CD4-positive, alpha-beta T cell (primary cell): Measurements from ENCODE around the gene ORM2. TPM values are rescaled to one million over a fixed set of nuclear protein-coding genes. Genes with fewer than 3 reads are reported as not detected.
"Not testable (repeated sequence)": the region's sequence is repeated elsewhere in the genome, so short reads cannot be mapped to it uniquely, and the experiment has no call there.

Experiments
- ATAC-seq: fragments of 200-7000 bp; cut with Tn5 transposase; one replicate; pipeline ENCODE4 v1.10.0; 2022; ENCODE audit warnings: mild to moderate bottlenecking; ENCODE audit not compliant: poor library complexity
- CTCF ChIA-PET: fragments of 350-600 bp; sonication (Branson Sonifier 250); formaldehyde crosslinking; loops from one replicate; lab custom pipeline; 2021; ENCODE audit warnings: antibody characterized with exemption, inconsistent platforms; lab: Charles Lee
- POLR2A ChIA-PET: fragments of 350-600 bp; sonication (Branson Sonifier 250); formaldehyde crosslinking; loops from one replicate; lab custom pipeline; 2021; ENCODE audit warnings: antibody characterized with exemption, inconsistent platforms; lab: Charles Lee
- DNase-seq, 14 experiments: peaks; one replicate each; pipeline ENCODE4 v3.0.0-alpha.2; 2013 to 2020; ENCODE audit warnings: mixed read lengths in 2 of 14
- H3K27ac ChIP-seq, 2 donors: one replicate each; pipeline versions ENCODE4 v1.5.1 to v1.7.0; 2013; ENCODE audit warnings: low read length in 2 of 2, low read depth in 1 of 2, mild to moderate bottlenecking in 1 of 2
- H3K27me3 ChIP-seq, 2 experiments: 1 replicate in 1 of 2; 2 replicates in 1 of 2; pipeline versions ENCODE4 v1.6.1 to v1.7.0; 2013; ENCODE audit warnings: low read length in 2 of 2, control low read depth in 1 of 2, mild to moderate bottlenecking in 1 of 2, moderate library complexity in 1 of 2; ENCODE audit not compliant: insufficient read depth in 2 of 2, control insufficient read depth in 1 of 2
- H3K36me3 ChIP-seq: one replicate; pipeline ENCODE4 v1.6.1; 2013; ENCODE audit warnings: low read length, control low read depth; ENCODE audit not compliant: insufficient read depth
- H3K4me1 ChIP-seq: one replicate; pipeline ENCODE4 v1.6.1; 2013; ENCODE audit warnings: low read length, control low read depth; ENCODE audit not compliant: insufficient read depth
- H3K4me3 ChIP-seq: one replicate; pipeline ENCODE4 v1.5.1; 2013; ENCODE audit warnings: mild to moderate bottlenecking, low read length, moderate library complexity
- H3K9me3 ChIP-seq, 2 experiments: 1 replicate in 1 of 2; 2 replicates in 1 of 2; pipeline versions ENCODE4 v1.6.1 to v1.7.0; 2013; ENCODE audit warnings: low read length in 2 of 2, mild to moderate bottlenecking in 2 of 2, control low read depth in 1 of 2, moderate library complexity in 1 of 2; ENCODE audit not compliant: control insufficient read depth in 1 of 2, insufficient read depth in 1 of 2
- H3K27ac Mint-ChIP-seq: one replicate; pipeline ENCODE4 v1.8.0; 2020; ENCODE audit warnings: mixed read lengths
- H3K27me3 Mint-ChIP-seq: one replicate; pipeline ENCODE4 v1.8.0; 2021; ENCODE audit warnings: mixed read lengths
- H3K36me3 Mint-ChIP-seq: one replicate; pipeline ENCODE4 v1.8.0; 2021; ENCODE audit warnings: low read depth, mixed read lengths
- H3K4me1 Mint-ChIP-seq: one replicate; pipeline ENCODE4 v1.8.0; 2021; ENCODE audit warnings: low read depth, mixed read lengths
- H3K4me3 Mint-ChIP-seq: one replicate; pipeline ENCODE4 v1.8.0; 2020; ENCODE audit warnings: mild to moderate bottlenecking, mixed read lengths
- H3K9me3 Mint-ChIP-seq: one replicate; pipeline ENCODE4 v1.8.0; 2020; ENCODE audit warnings: mixed read lengths
- CTCF ChIP-seq: fragments of 200-600 bp; IDR thresholded peaks from one replicate; pipeline ENCODE4 v1.8.0; 2022; ENCODE audit warnings: antibody characterized with exemption, mild to moderate bottlenecking
- intact Hi-C, 2 experiments: fragments of 100-400 bp; cut with DNase I in 1 of 2; cut with micrococcal nuclease in 1 of 2; formaldehyde crosslinking; loops; one replicate each; pipeline versions ENCODE4 v1.15.1 to v1.9.0; 2023 to 2025; cut with DNase I, micrococcal nuclease
- total RNA-seq, 174 experiments: library from RNA in 2 of 174; stranded (reverse) in 2 of 174; gene quantifications; one replicate each; pipeline ENCODE4 v1.2.3 and lab custom pipeline; 2021 to 2026

ORM2 gene
- total RNA-seq, 2 experiments from 2014 or later = not detected

DNA sequence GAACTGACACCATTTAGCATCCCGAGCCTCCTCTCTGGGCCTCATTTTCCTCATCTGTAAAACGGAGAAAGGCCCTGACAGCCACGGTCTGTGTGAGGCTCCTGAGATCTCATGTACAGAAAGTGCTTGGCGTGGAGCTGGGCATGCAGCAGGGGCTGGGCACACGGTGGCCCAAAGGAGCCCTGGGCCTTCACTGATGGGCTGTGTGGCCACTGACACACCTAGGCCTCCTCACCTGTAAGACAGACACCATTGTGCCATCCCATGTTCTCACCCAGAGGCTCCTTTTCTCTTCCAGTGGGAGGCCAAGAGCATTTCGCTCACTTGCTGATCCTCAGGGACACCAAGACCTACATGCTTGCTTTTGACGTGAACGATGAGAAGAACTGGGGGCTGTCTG lies 5.2 kb upstream of the ORM2 start:
- Histone ChIP-seq H3K4me3 (no peak overlapping the region), H3K4me1 (no peaks in the 10 kb centered on the region), H3K27me3 (no peaks in the 10 kb centered on the region), H3K27ac (no peak overlapping the region), H3K9me3 (no peaks in the 10 kb centered on the region), H3K36me3 (no peaks in the 10 kb centered on the region)
- Mint-ChIP-seq H3K4me3 (no peak overlapping the region), H3K27me3 (peaks cover 2% of the 10 kb centered on the region), H3K9me3 (no peaks in the 10 kb centered on the region), H3K4me1 (no peaks in the 10 kb centered on the region), H3K36me3 (no peaks in the 10 kb centered on the region), H3K27ac (no peak overlapping the region)
- no peak for TF ChIP-seq CTCF
- intact Hi-C loops = no loop called here
- ATAC-seq = no peak
- ChIA-PET CTCF (no interaction called here), POLR2A (no interaction called here)
- DNase-seq = no peak

GRCh38 chr9:114324965-114325364 lies 4.7 kb upstream of the ORM2 start:
- H3K4me3 ChIP-seq, H3K27me3 Mint-ChIP-seq, H3K27me3 ChIP-seq, H3K9me3 Mint-ChIP-seq, intact Hi-C loops, H3K27ac Mint-ChIP-seq, H3K27ac ChIP-seq, POLR2A ChIA-PET, H3K9me3 ChIP-seq, H3K4me1 Mint-ChIP-seq, DNase-seq, H3K4me1 ChIP-seq, ATAC-seq, H3K36me3 ChIP-seq, H3K4me3 Mint-ChIP-seq, H3K36me3 Mint-ChIP-seq, CTCF ChIA-PET: not testable (repeated sequence)

DNA sequence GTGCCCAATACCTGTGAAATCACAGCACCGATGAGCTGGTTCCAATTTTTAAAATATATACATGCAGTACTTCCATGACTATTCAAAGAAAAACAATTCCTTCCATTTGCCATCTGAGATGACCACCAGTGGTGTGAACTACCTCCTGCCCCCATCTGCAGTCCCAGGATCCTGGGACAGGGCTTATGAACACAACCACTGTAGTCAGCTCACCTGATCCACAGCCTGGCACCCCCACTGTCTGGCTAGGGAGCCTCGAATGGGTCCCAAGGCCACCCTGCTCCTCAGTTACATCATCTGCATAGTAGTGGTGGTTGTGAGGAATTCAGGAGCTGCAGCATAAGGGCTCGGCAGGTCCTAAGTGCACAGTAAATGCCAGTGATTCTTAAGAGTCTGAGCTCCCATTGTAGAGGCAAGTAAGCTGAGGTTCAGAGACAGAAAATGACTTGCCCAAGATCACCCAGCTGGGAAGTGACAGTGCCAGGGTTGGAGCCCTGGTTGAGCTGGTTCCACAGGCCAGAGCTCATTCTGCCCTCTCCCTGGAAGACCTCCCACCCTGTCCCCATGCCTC lies 3.9 kb upstream of the ORM2 start:
- CTCF ChIA-PET, H3K27me3 ChIP-seq, H3K4me1 Mint-ChIP-seq, H3K9me3 ChIP-seq, POLR2A ChIA-PET, H3K36me3 ChIP-seq, H3K4me1 ChIP-seq, H3K27ac Mint-ChIP-seq, H3K27ac ChIP-seq, ATAC-seq, H3K4me3 Mint-ChIP-seq, intact Hi-C loops, H3K27me3 Mint-ChIP-seq, H3K4me3 ChIP-seq, H3K9me3 Mint-ChIP-seq, DNase-seq, H3K36me3 Mint-ChIP-seq: not testable (repeated sequence)

GRCh38 chr9:114327749-114328148 lies 1.9 kb upstream of the ORM2 start:
- no peak for ATAC-seq
- Mint-ChIP-seq H3K4me1 (peaks cover 19% of the 10 kb centered on the region), H3K9me3 (no peaks in the 10 kb centered on the region), H3K27ac (no peak overlapping the region), H3K27me3 (no peaks in the 10 kb centered on the region), H3K4me3 (no peak overlapping the region), H3K36me3 (no peaks in the 10 kb centered on the region)
- intact Hi-C loops = no loop called here
- Histone ChIP-seq H3K36me3 (no peaks in the 10 kb centered on the region), H3K27ac (no peak overlapping the region), H3K9me3 (no peaks in the 10 kb centered on the region), H3K27me3 (no peaks in the 10 kb centered on the region), H3K4me1 (peaks cover 9% of the 10 kb centered on the region), H3K4me3 (no peak overlapping the region)
- no peak for DNase-seq
- CTCF ChIA-PET = no interaction called here
- POLR2A ChIA-PET = no interaction called here
- no peak for TF ChIP-seq CTCF

- CTCF ChIA-PET, H3K9me3 Mint-ChIP-seq, H3K36me3 Mint-ChIP-seq, H3K9me3 ChIP-seq, H3K36me3 ChIP-seq, intact Hi-C loops, H3K27me3 ChIP-seq, H3K27ac Mint-ChIP-seq, POLR2A ChIA-PET, H3K4me1 ChIP-seq, H3K27ac ChIP-seq, H3K27me3 Mint-ChIP-seq, DNase-seq, ATAC-seq, H3K4me3 Mint-ChIP-seq, H3K4me3 ChIP-seq: not testable (repeated sequence)
- peaks cover 19% of the 10 kb centered on the region for H3K4me1 Mint-ChIP-seq
Measured at GRCh38 chr9:114328357-114328820, 1.3 kb upstream of the ORM2 start.

DNA sequence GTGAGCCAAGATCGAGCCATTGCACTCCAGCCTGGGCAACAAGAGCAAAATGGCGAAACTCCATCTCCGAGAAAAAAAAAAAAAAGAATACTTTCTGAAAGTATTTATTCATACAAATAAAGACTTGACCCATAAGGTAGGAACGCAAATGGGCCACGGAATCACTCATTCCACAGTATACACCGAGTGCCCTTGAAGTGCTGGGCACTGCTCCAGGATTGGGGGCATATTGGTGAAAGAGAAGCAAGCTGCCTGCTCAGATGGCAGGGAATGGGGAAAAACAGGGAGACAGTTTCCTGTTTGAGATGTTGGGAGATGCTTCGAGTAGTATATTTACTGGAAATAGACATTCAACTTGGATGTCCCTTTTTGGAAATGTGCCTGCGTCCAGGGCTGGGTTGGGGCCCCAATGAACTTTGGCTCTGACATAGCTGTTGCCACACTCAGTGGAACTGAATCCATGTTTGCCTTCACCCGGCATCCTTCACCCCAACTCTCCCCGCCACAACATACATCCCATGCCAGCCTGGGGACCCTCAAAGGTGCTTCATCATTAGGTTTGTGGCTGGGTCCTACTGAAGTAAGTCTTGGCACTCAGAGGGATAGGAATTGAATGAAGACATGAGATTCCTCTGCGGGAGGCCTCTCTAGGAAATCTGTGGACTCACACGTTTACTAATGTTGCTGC lies 588 bp upstream of the ORM2 start:
- H3K27me3 ChIP-seq, H3K4me3 Mint-ChIP-seq, H3K27me3 Mint-ChIP-seq, intact Hi-C loops, H3K36me3 Mint-ChIP-seq, H3K27ac ChIP-seq, ATAC-seq, H3K9me3 Mint-ChIP-seq, H3K4me3 ChIP-seq, H3K27ac Mint-ChIP-seq, CTCF ChIA-PET, H3K36me3 ChIP-seq, POLR2A ChIA-PET, H3K4me1 ChIP-seq, H3K9me3 ChIP-seq: not testable (repeated sequence)
- DNase-seq = peak in 1 of 14 experiments; percentile 3
- peaks cover 19% of the 10 kb centered on the region for H3K4me1 Mint-ChIP-seq
